SK-N-SH (cell line): ENCODE measurements around the gene MLANA. TPM values are rescaled to one million over a fixed set of nuclear protein-coding genes. Genes with fewer than 3 reads are reported as not detected.

ENCODE experiments used
- CTCF ChIA-PET: fragments of 300-600, 350-600 bp; formaldehyde crosslinking; extraction: SDS; loops from one replicate; lab custom pipeline; 2021; lab: Yijun Ruan, JAX
- POLR2A ChIA-PET: fragments of 350-600 bp; sonication (Branson Sonifier 250); formaldehyde crosslinking; extraction: SDS; loops from one replicate; lab custom pipeline; 2020; ENCODE audit warnings: antibody characterized with exemption, inconsistent platforms; lab: Yijun Ruan, JAX
- DNase-seq: peaks from one replicate; pipeline ENCODE4 v3.0.0; 2012
- H2AFZ ChIP-seq: fragments of 200-600 bp; sonication (generic); 2 replicates; pipeline ENCODE4 v1.8.1; 2016; ENCODE audit warnings: antibody characterized with exemption, mild to moderate bottlenecking, low read depth
- H3F3A ChIP-seq: fragments of 200-600 bp; sonication (generic); replicated peaks from 2 replicates; pipeline ENCODE3; 2016; ENCODE audit warnings: antibody characterized with exemption, mild to moderate bottlenecking; ENCODE audit not compliant: insufficient read depth
- H3K27ac ChIP-seq, 2 experiments: fragments of 200-500 bp in 1 of 2; fragments of 200-600 bp in 1 of 2; sonication (Bioruptor generic) in 1 of 2; sonication (generic), shearing (Covaris generic) in 1 of 2; 2 replicates each; pipeline versions ENCODE4 v1.5.1 to v1.6.1; 2014 to 2016; ENCODE audit warnings: low read depth in 2 of 2, inconsistent platforms in 1 of 2, low read length in 1 of 2, mild to moderate bottlenecking in 1 of 2, mixed read lengths in 1 of 2
- H3K27me3 ChIP-seq: fragments of 200-600 bp; sonication (generic), shearing (Covaris generic); 2 replicates; pipeline ENCODE4 v1.6.1; 2016; ENCODE audit warnings: mixed run types; ENCODE audit not compliant: insufficient read depth
- H3K36me3 ChIP-seq, 2 experiments: fragments of 200-500 bp in 1 of 2; fragments of 200-600 bp in 1 of 2; sonication (Bioruptor generic) in 1 of 2; sonication (generic) in 1 of 2; replicated peaks in 1 of 2; 2 replicates each; pipeline versions ENCODE3 to v1.5.1; 2014 to 2016; ENCODE audit warnings: low read length in 1 of 2, mild to moderate bottlenecking in 1 of 2; ENCODE audit not compliant: insufficient read depth in 2 of 2, control insufficient read depth in 1 of 2
- H3K4me1 ChIP-seq, 2 experiments: fragments of 200-500 bp in 1 of 2; fragments of 200-600 bp in 1 of 2; sonication (Bioruptor generic) in 1 of 2; sonication (generic), shearing (Covaris generic) in 1 of 2; 2 replicates each; pipeline versions ENCODE4 v1.5.1 to v1.6.1; 2014 to 2016; ENCODE audit warnings: low read depth in 1 of 2, low read length in 1 of 2, mixed run types in 1 of 2; ENCODE audit not compliant: insufficient read depth in 2 of 2, control insufficient read depth in 1 of 2
- H3K4me2 ChIP-seq: fragments of 200-600 bp; sonication (generic), shearing (Covaris generic); 2 replicates; pipeline ENCODE4 v1.6.1; 2017; ENCODE audit warnings: mixed run types
- H3K4me3 ChIP-seq, 2 experiments: fragments of 200-500 bp in 1 of 2; fragments of 200-600 bp in 1 of 2; sonication (Bioruptor generic) in 1 of 2; sonication (generic), shearing (Covaris generic) in 1 of 2; 2 replicates each; pipeline versions ENCODE4 v1.5.1 to v1.8.1; 2014 to 2016; ENCODE audit warnings: low read depth in 2 of 2, inconsistent platforms in 1 of 2, low read length in 1 of 2, mild to moderate bottlenecking in 1 of 2, mixed read lengths in 1 of 2, moderate library complexity in 1 of 2
- H3K79me2 ChIP-seq: fragments of 200-600 bp; sonication (generic); 2 replicates; pipeline ENCODE4 v1.8.1; 2017; ENCODE audit warnings: mild to moderate bottlenecking; ENCODE audit not compliant: insufficient read depth
- H3K9ac ChIP-seq: fragments of 200-600 bp; sonication (generic); 2 replicates; pipeline ENCODE4 v1.6.1; 2017; ENCODE audit warnings: mixed run types
- H3K9me2 ChIP-seq: fragments of 200-600 bp; sonication (generic); 2 replicates; pipeline ENCODE4 v1.6.1; 2017; ENCODE audit warnings: mixed run types
- H3K9me3 ChIP-seq: fragments of 200-600 bp; sonication (generic); 2 replicates; pipeline ENCODE4 v1.6.1; 2017; ENCODE audit warnings: mixed run types, mild to moderate bottlenecking, moderate library complexity
- H4K20me1 ChIP-seq: fragments of 200-600 bp; sonication (generic); 2 replicates; pipeline ENCODE4 v1.6.1; 2017; ENCODE audit warnings: mild to moderate bottlenecking, mixed run types; ENCODE audit not compliant: insufficient read depth
- FOSL2 ChIP-seq: IDR thresholded peaks from 2 replicates; pipeline ENCODE4 v1.4.0; 2012; ENCODE audit warnings: low read depth, mild to moderate bottlenecking, moderate library complexity, borderline replicate concordance
- FOXJ3 ChIP-seq: sonication (generic); formaldehyde crosslinking; IDR thresholded peaks from 2 replicates; pipeline ENCODE4 v1.5.1; 2020; ENCODE audit warnings: mild to moderate bottlenecking, missing genetic modification reagents
- GATA2 ChIP-seq: sonication (generic); formaldehyde crosslinking; IDR thresholded peaks from 2 replicates; pipeline ENCODE4 v1.5.0; 2020; ENCODE audit warnings: mild to moderate bottlenecking, missing genetic modification reagents
- JUND ChIP-seq: IDR thresholded peaks from 2 replicates; pipeline ENCODE4 v1.4.0; 2012
- NFIC ChIP-seq: IDR thresholded peaks from 2 replicates; pipeline ENCODE4 v1.4.0; 2012; ENCODE audit warnings: borderline replicate concordance
- NRF1 ChIP-seq: IDR thresholded peaks from 2 replicates; pipeline ENCODE4 v1.6.1; 2012; ENCODE audit warnings: low read depth, mild to moderate bottlenecking, low read length
- RXRA ChIP-seq: IDR thresholded peaks from 2 replicates; pipeline ENCODE4 v1.4.0; 2012; ENCODE audit warnings: low read depth, mild to moderate bottlenecking, borderline replicate concordance
- SIN3A ChIP-seq: IDR thresholded peaks from 2 replicates; pipeline ENCODE4 v1.6.1; 2012; ENCODE audit warnings: low read depth, mild to moderate bottlenecking, low read length, moderate library complexity, borderline replicate concordance
- TEAD4 ChIP-seq: IDR thresholded peaks from 2 replicates; pipeline ENCODE4 v1.4.0; 2012; ENCODE audit warnings: mild to moderate bottlenecking, borderline replicate concordance; ENCODE audit not compliant: insufficient read depth
- YY1 ChIP-seq: IDR thresholded peaks from 2 replicates; pipeline ENCODE4 v1.4.0; 2012; ENCODE audit warnings: low read depth, mild to moderate bottlenecking
- WGBS: methylation state at CpG from one replicate; pipeline ENCODE4 v1.1.6; 2017; ENCODE audit warnings: low lambda C conversion rate; 5-methylcytosine and 5-hydroxymethylcytosine counted together
- polyA plus RNA-seq, 3 experiments: library from polyadenylated mRNA; depleted of rRNA; stranded (reverse); fragments of >200 nt; gene quantifications; 2 replicates each; pipeline ENCODE4 v1.2.3, GENCODE V29; 2012
- TF ChIP-seq, protein P1 (sequence below): IDR thresholded peaks from 2 replicates; pipeline ENCODE4 v1.6.1; 2012; ENCODE audit warnings: mild to moderate bottlenecking, low read depth, low read length, moderate library complexity
- TF ChIP-seq, protein P2 (sequence below): fragments of 150-350 bp; IDR thresholded peaks from 2 replicates; pipeline ENCODE4 v1.6.1; 2016; ENCODE audit warnings: mild to moderate bottlenecking, low read depth, low read length
- TF ChIP-seq, protein P3 (sequence below): fragments of 150-350 bp; IDR thresholded peaks from 2 replicates; pipeline ENCODE4 v1.6.1; 2017; ENCODE audit warnings: antibody characterized with exemption, low read length, low read depth, borderline replicate concordance

The MLANA gene
- polyA plus RNA-seq, 1 of the 3 experiments (the other 2 are of a cell fraction): not detected

DNA sequence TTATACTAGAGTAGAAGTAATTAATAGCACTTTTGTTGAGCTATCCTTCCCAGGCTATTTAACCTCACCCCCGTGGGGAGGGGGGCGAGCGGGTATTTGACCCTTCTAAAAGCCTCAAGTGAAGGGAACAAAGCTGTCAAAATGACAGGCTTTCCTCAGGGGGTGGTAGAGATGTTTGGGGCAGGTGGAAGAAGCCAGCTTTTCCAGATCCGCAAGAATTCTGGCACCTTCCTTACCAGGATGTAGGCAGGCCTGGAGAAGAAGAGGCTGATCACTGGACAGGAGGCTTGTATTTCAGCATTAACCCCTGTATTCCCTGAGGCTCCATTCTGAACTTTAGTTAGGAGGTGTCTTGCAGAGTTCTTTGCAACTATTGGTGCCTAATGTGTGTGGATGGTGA, 26.2 kb upstream of the MLANA start (continued):
- TF ChIP-seq, protein P1, sequence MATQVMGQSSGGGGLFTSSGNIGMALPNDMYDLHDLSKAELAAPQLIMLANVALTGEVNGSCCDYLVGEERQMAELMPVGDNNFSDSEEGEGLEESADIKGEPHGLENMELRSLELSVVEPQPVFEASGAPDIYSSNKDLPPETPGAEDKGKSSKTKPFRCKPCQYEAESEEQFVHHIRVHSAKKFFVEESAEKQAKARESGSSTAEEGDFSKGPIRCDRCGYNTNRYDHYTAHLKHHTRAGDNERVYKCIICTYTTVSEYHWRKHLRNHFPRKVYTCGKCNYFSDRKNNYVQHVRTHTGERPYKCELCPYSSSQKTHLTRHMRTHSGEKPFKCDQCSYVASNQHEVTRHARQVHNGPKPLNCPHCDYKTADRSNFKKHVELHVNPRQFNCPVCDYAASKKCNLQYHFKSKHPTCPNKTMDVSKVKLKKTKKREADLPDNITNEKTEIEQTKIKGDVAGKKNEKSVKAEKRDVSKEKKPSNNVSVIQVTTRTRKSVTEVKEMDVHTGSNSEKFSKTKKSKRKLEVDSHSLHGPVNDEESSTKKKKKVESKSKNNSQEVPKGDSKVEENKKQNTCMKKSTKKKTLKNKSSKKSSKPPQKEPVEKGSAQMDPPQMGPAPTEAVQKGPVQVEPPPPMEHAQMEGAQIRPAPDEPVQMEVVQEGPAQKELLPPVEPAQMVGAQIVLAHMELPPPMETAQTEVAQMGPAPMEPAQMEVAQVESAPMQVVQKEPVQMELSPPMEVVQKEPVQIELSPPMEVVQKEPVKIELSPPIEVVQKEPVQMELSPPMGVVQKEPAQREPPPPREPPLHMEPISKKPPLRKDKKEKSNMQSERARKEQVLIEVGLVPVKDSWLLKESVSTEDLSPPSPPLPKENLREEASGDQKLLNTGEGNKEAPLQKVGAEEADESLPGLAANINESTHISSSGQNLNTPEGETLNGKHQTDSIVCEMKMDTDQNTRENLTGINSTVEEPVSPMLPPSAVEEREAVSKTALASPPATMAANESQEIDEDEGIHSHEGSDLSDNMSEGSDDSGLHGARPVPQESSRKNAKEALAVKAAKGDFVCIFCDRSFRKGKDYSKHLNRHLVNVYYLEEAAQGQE: no peak
- TF ChIP-seq SIN3A (no peak), GATA2 (no peak), YY1 (no peak)

- 89% methylated on average over 2 of the region's 2 CpGs for WGBS
- POLR2A ChIA-PET: no interaction called here
- Histone ChIP-seq H3K4me1 (no peaks in the 10 kb centered on the region), H3K79me2 (no peaks in the 10 kb centered on the region), H3K27ac (no peak overlapping the region), H3F3A (no peaks in the 10 kb centered on the region), H3K27me3 (no peaks in the 10 kb centered on the region), H3K9me2 (no peaks in the 10 kb centered on the region), H3K9me3 (no peaks in the 10 kb centered on the region)
- TF ChIP-seq NFIC (no peak), FOXJ3 (CRISPR knock-in tag) (no peak), FOSL2 (no peak), JUND (no peak), YY1 (no peak), TEAD4 (no peak), NRF1 (no peak)
- TF ChIP-seq, protein P2, sequence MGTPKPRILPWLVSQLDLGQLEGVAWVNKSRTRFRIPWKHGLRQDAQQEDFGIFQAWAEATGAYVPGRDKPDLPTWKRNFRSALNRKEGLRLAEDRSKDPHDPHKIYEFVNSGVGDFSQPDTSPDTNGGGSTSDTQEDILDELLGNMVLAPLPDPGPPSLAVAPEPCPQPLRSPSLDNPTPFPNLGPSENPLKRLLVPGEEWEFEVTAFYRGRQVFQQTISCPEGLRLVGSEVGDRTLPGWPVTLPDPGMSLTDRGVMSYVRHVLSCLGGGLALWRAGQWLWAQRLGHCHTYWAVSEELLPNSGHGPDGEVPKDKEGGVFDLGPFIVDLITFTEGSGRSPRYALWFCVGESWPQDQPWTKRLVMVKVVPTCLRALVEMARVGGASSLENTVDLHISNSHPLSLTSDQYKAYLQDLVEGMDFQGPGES: no peak
- TF ChIP-seq, all 33 proteins: peak for 0
- Histone ChIP-seq H2AFZ (no peak overlapping the region), H3K4me3 (no peak overlapping the region), H4K20me1 (no peaks in the 10 kb centered on the region), H3K9ac (no peak overlapping the region), H3K4me2 (no peak overlapping the region), H3K36me3 (no peaks in the 10 kb centered on the region)
- no peak for DNase-seq
- CTCF ChIA-PET: no interaction called here
Measured at GRCh38 chr9:5866272-5866671, 24.4 kb upstream of the MLANA start.

GRCh38 chr9:5866685-5867084, 24.0 kb upstream of the MLANA start:
- H2AFZ ChIP-seq: no peak overlapping the region
- no peak overlapping the region for H3K4me3 ChIP-seq
- no peak overlapping the region for H3K9ac ChIP-seq
- ChIA-PET CTCF (no interaction called here), POLR2A (no interaction called here)
- H3K27me3 ChIP-seq: no peaks in the 10 kb centered on the region
- H4K20me1 ChIP-seq: no peaks in the 10 kb centered on the region
- no peaks in the 10 kb centered on the region for H3F3A ChIP-seq
- H3K79me2 ChIP-seq: no peaks in the 10 kb centered on the region
- 79% methylated on average over 3 of the region's 3 CpGs for WGBS
- no peaks in the 10 kb centered on the region for H3K9me3 ChIP-seq
- DNase-seq: no peak
- H3K9me2 ChIP-seq: no peaks in the 10 kb centered on the region
- no peaks in the 10 kb centered on the region for H3K4me1 ChIP-seq
- H3K27ac ChIP-seq: no peak overlapping the region
- no peaks in the 10 kb centered on the region for H3K36me3 ChIP-seq
- TF ChIP-seq, protein P3, sequence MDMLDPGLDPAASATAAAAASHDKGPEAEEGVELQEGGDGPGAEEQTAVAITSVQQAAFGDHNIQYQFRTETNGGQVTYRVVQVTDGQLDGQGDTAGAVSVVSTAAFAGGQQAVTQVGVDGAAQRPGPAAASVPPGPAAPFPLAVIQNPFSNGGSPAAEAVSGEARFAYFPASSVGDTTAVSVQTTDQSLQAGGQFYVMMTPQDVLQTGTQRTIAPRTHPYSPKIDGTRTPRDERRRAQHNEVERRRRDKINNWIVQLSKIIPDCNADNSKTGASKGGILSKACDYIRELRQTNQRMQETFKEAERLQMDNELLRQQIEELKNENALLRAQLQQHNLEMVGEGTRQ: no peak
- no peak for TF ChIP-seq RXRA
- no peak overlapping the region for H3K4me2 ChIP-seq
